Measurements from ENCODE around the gene YPEL1.
"Not testable (repeated sequence)": the region's sequence is repeated elsewhere in the genome, so short reads cannot be mapped to it uniquely, and the experiment has no call there.

Gene YPEL1

GRCh38 chr22:21753374-21754111 is 17.9 kb upstream of the YPEL1 start:
- DNase-seq (ENCODE audit: low read depth in 2 of 2), result no peak

- DNase-seq (ENCODE audit: low read depth in 2 of 2), result no peak
Measured at GRCh38 chr22:21752276-21752675, 16.7 kb upstream of the YPEL1 start.

GRCh38 chr22:21745948-21746347 is 10.4 kb upstream of the YPEL1 start:
- DNase-seq (ENCODE audit: low read depth in 2 of 2), result no peak

- DNase-seq (ENCODE audit: low read depth in 2 of 2), result not testable (repeated sequence)
Measured at GRCh38 chr22:21744917-21745316, 9.3 kb upstream of the YPEL1 start.

- DNase-seq (ENCODE audit: low read depth in 2 of 2), result no peak
Measured at GRCh38 chr22:21741790-21742189, 6.2 kb upstream of the YPEL1 start.

GRCh38 chr22:21741059-21741458 is 5.5 kb upstream of the YPEL1 start:
- DNase-seq (ENCODE audit: low read depth in 2 of 2), result no peak

- DNase-seq (ENCODE audit: low read depth in 2 of 2), result no peak
Measured at GRCh38 chr22:21739828-21740377, 4.3 kb upstream of the YPEL1 start.

GRCh38 chr22:21738966-21739365 is 3.4 kb upstream of the YPEL1 start:
- DNase-seq (ENCODE audit: low read depth in 2 of 2), result no peak

- no peak for DNase-seq (ENCODE audit: low read depth in 2 of 2)
Measured at GRCh38 chr22:21738081-21738480, 2.5 kb upstream of the YPEL1 start.

GRCh38 chr22:21736948-21737347 is 1.4 kb upstream of the YPEL1 start:
- DNase-seq (ENCODE audit: low read depth in 2 of 2), result no peak

- no peak for DNase-seq (ENCODE audit: low read depth in 2 of 2)
Measured at GRCh38 chr22:21736084-21736642, 569 bp upstream of the YPEL1 start.

GRCh38 chr22:21734540-21735199 is 924 bp downstream of the YPEL1 start:
- DNase-seq (ENCODE audit: low read depth in 2 of 2), result no peak

- DNase-seq (ENCODE audit: low read depth in 2 of 2), result no peak
Measured at GRCh38 chr22:21731503-21731902, 4.1 kb downstream of the YPEL1 start.

GRCh38 chr22:21730535-21731308 is 4.9 kb downstream of the YPEL1 start:
- DNase-seq (ENCODE audit: low read depth in 2 of 2), result no peak

- DNase-seq (ENCODE audit: low read depth in 2 of 2), result not testable (repeated sequence)
Measured at GRCh38 chr22:21729184-21729583, 6.4 kb downstream of the YPEL1 start.

- DNase-seq (ENCODE audit: low read depth in 2 of 2), result no peak
Measured at GRCh38 chr22:21728270-21728669, 7.3 kb downstream of the YPEL1 start.

GRCh38 chr22:21727768-21728167 is 7.8 kb downstream of the YPEL1 start:
- DNase-seq (ENCODE audit: low read depth in 2 of 2), result no peak

GRCh38 chr22:21727159-21727558 is 8.4 kb downstream of the YPEL1 start:
- no peak for DNase-seq (ENCODE audit: low read depth in 2 of 2)

- DNase-seq (ENCODE audit: low read depth in 2 of 2), result peak in 1 of 2 donors; percentile 10
Measured at GRCh38 chr22:21726650-21727049, 8.9 kb downstream of the YPEL1 start.

GRCh38 chr22:21725956-21726649 is 9.5 kb downstream of the YPEL1 start:
- DNase-seq (ENCODE audit: low read depth in 2 of 2), result no peak

- not testable (repeated sequence) for DNase-seq (ENCODE audit: low read depth in 2 of 2)
Measured at GRCh38 chr22:21724496-21724895, 11.1 kb downstream of the YPEL1 start.
